Embryonic facial prominence (tissue), 1 donor: ENCODE measurements around the gene ZBTB25.

Experiments used
- DNase-seq: peaks from one replicate; pipeline ENCODE4 v3.0.0-alpha.2; 2016; ENCODE audit errors: extremely low spot score

Gene ZBTB25

GRCh38 chr14:64440494-64440893 is 63.1 kb downstream of the ZBTB25 start:
- DNase-seq: no peak

- no peak for DNase-seq
Observed at GRCh38 chr14:64439141-64439540, 64.5 kb downstream of the ZBTB25 start.

- no peak for DNase-seq
Observed at GRCh38 chr14:64438181-64438841, 65.3 kb downstream of the ZBTB25 start.

- DNase-seq: no peak
Observed at GRCh38 chr14:64434528-64434927, 69.1 kb downstream of the ZBTB25 start.

GRCh38 chr14:64423987-64424386 is 79.7 kb downstream of the ZBTB25 start:
- DNase-seq: no peak

- DNase-seq: no peak
Observed at GRCh38 chr14:64422756-64423155, 80.9 kb downstream of the ZBTB25 start.

- no peak for DNase-seq
Observed at GRCh38 chr14:64422005-64422404, 81.6 kb downstream of the ZBTB25 start.

GRCh38 chr14:64421166-64421565 is 82.5 kb downstream of the ZBTB25 start:
- DNase-seq: no peak

- DNase-seq: no peak
Observed at GRCh38 chr14:64419003-64419402, 84.6 kb downstream of the ZBTB25 start.

GRCh38 chr14:64417771-64418125 is 85.9 kb downstream of the ZBTB25 start:
- no peak for DNase-seq

GRCh38 chr14:64417055-64417770 is 86.4 kb downstream of the ZBTB25 start:
- no peak for DNase-seq

- no peak for DNase-seq
Observed at GRCh38 chr14:64416348-64416932, 87.2 kb downstream of the ZBTB25 start.

GRCh38 chr14:64412237-64412636 is 91.4 kb downstream of the ZBTB25 start:
- no peak for DNase-seq

- no peak for DNase-seq
Observed at GRCh38 chr14:64411001-64411400, 92.6 kb downstream of the ZBTB25 start.

GRCh38 chr14:64410084-64410774 is 93.4 kb downstream of the ZBTB25 start:
- DNase-seq: no peak

GRCh38 chr14:64409126-64409920 is 94.3 kb downstream of the ZBTB25 start:
- no peak for DNase-seq

GRCh38 chr14:64407329-64407728 is 96.3 kb downstream of the ZBTB25 start:
- no peak for DNase-seq

- no peak for DNase-seq
Observed at GRCh38 chr14:64405295-64405694, 98.3 kb downstream of the ZBTB25 start.

- no peak for DNase-seq
Observed at GRCh38 chr14:64401949-64402348, 101.7 kb downstream of the ZBTB25 start.

GRCh38 chr14:64400829-64401459 is 102.7 kb downstream of the ZBTB25 start:
- no peak for DNase-seq
